HepG2 (cell line): ENCODE results near the gene SRSF8. TPM values are rescaled to one million over a fixed set of nuclear protein-coding genes. Genes with fewer than 3 reads are reported as not detected.
A peak's percentile ranks its signal among the peaks of the same experiment; 100 is the strongest.

ENCODE experiments used
- BCL3 ChIP-seq: sonication (generic); formaldehyde crosslinking; IDR thresholded peaks from 2 replicates; pipeline ENCODE4 v1.5.1; 2020; ENCODE audit warnings: mild to moderate bottlenecking, missing genetic modification reagents, moderate library complexity
- CEBPB ChIP-seq: IDR thresholded peaks from 2 replicates; pipeline ENCODE4 v1.6.1; 2011; ENCODE audit warnings: low read depth, low read length, improper control_type of control experiment, borderline replicate concordance
- CEBPG ChIP-seq: IDR thresholded peaks from 2 replicates; pipeline ENCODE4 v1.6.1; 2016
- HDAC6 ChIP-seq: fragments of 200-600 bp; sonication (generic); IDR thresholded peaks from 2 replicates; pipeline ENCODE4 v1.7.0; 2017; ENCODE audit warnings: mild to moderate bottlenecking, antibody characterized with exemption, low read length, low read depth
- HOMEZ ChIP-seq: IDR thresholded peaks from 2 replicates; pipeline ENCODE4 v1.6.1; 2016; ENCODE audit warnings: low read depth
- KAT8 ChIP-seq: IDR thresholded peaks from 2 replicates; pipeline ENCODE4 v1.6.1; 2016; ENCODE audit warnings: missing genetic modification reagents, missing compliant biosample characterization
- MNT ChIP-seq: fragments of 450-650 bp; IDR thresholded peaks from 2 replicates; pipeline ENCODE4 v1.6.1; 2016
- RFXAP ChIP-seq: sonication (generic); formaldehyde crosslinking; IDR thresholded peaks from 2 replicates; pipeline ENCODE4 v1.4.0; 2020; ENCODE audit warnings: missing genetic modification reagents, borderline replicate concordance
- RNF219 ChIP-seq: sonication (generic); formaldehyde crosslinking; IDR thresholded peaks from 2 replicates; pipeline ENCODE4 v1.5.0; 2020; ENCODE audit warnings: mild to moderate bottlenecking, missing genetic modification reagents
- SRSF1 ChIP-seq: fragments of 200-400 bp; formaldehyde crosslinking; optimal IDR thresholded peaks from 2 replicates; pipeline ENCODE3; 2017; ENCODE audit warnings: mild to moderate bottlenecking, low read depth, low read length, moderate library complexity
- SYNCRIP ChIP-seq: fragments of 200-400 bp; formaldehyde crosslinking; IDR thresholded peaks from 2 replicates; pipeline ENCODE4 v1.6.1; 2018; ENCODE audit warnings: mild to moderate bottlenecking, low read depth, low read length; ENCODE audit not compliant: insufficient read depth
- ZHX2 ChIP-seq, 2 experiments: sonication (generic) in 1 of 2; formaldehyde crosslinking in 1 of 2; IDR thresholded peaks; 2 replicates each; pipeline versions ENCODE4 v1.6.1 to v1.9.0; 2014 to 2022; ENCODE audit warnings: antibody characterized with exemption in 1 of 2, borderline replicate concordance in 1 of 2, inconsistent platforms in 1 of 2, low read depth in 1 of 2, missing genetic modification reagents in 1 of 2
- ZNF589 ChIP-seq: sonication (generic); formaldehyde crosslinking; conservative IDR thresholded peaks from 2 replicates; pipeline ENCODE4 v1.8.0; 2022; ENCODE audit warnings: mild to moderate bottlenecking, moderate library complexity, missing genetic modification reagents
- ZNF75D ChIP-seq: sonication (generic); formaldehyde crosslinking; IDR thresholded peaks from 2 replicates; pipeline ENCODE4 v1.8.1; 2023; ENCODE audit warnings: missing genetic modification reagents, mild to moderate bottlenecking, borderline replicate concordance
- ZNF790 ChIP-seq: sonication (generic); formaldehyde crosslinking; IDR thresholded peaks from 2 replicates; pipeline ENCODE4 v1.8.0; 2022; ENCODE audit warnings: missing genetic modification reagents, mild to moderate bottlenecking, borderline replicate concordance
- ZNF841 ChIP-seq: sonication (generic); formaldehyde crosslinking; IDR thresholded peaks from 2 replicates; pipeline ENCODE4 v1.8.1; 2023; ENCODE audit warnings: missing genetic modification reagents, borderline replicate concordance
- polyA plus RNA-seq, 8 experiments: library from polyadenylated mRNA; depleted of rRNA in 3 of 8; stranded (reverse) in 7 of 8; unstranded in 1 of 8; fragments of >200 nt; fragmentation: Illumina TruSeq in 4 of 8; extraction: Trizol in 4 of 8; gene quantifications; 2 replicates each; pipeline versions ENCODE4 v1.2.1 to v1.2.3, GENCODE V29; 2011 to 2016; ENCODE audit warnings: low read depth in 4 of 8, missing spikeins in 1 of 8, mixed read lengths in 1 of 8; ENCODE audit not compliant: insufficient read depth in 1 of 8
- total RNA-seq, 5 experiments: library from RNA; depleted of rRNA; stranded (reverse); fragments of >200 nt; fragmentation: Illumina TruSeq; extraction: Trizol; gene quantifications; 2 replicates each; pipeline ENCODE4 v1.2.3, GENCODE V29; 2016; ENCODE audit warnings: low read depth in 1 of 5

SRSF8 gene
- total and polyA plus RNA-seq, 2 of the 13 experiments (the other 11 are each of a cell fraction or from before 2014, with no cell fraction given): 21.8 to 25.8 TPM

DNA sequence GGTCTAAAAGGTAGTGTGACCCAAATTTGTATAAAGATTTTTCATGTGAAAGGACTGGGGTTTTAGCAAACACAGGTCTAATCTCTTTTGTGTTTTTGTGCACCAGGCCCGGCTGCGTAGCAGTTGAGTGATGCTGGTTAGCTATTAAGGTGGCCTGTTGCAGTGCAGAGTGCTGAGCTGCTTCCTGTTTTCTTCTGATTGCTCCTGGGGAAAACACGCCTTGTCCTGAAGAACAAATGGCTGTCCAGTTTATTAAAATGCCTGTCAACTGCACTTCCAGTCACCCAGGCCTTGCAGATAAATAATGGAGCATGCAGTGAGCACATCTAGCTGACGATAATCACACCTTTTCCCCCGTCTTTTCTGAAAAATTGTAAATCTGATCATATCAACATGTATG is 1.8 kb downstream of the SRSF8 start (continued):
- peak; percentile 62 for TF ChIP-seq MNT
- 0 out of 2 replicates have a peak, but pooled peaks have one; percentile 38 for TF ChIP-seq ZHX2 (IDR thresholded peaks at IDR 0.05; ENCODE audit: low read depth)
- TF ChIP-seq ZHX2 (CRISPR knock-in tag; IDR thresholded peaks at IDR 0.05; ENCODE audit: borderline replicate concordance): no peak
- TF ChIP-seq KAT8 (CRISPR knock-in tag): peak; percentile 82
- peak; percentile 61; the same call in 1 of the 2 replicates for TF ChIP-seq HOMEZ (CRISPR knock-in tag)
- TF ChIP-seq CEBPG (CRISPR knock-in tag): peak; percentile 35; the same call in 1 of the 2 replicates
- peak; percentile 81 for TF ChIP-seq RFXAP (CRISPR knock-in tag)
- TF ChIP-seq RNF219 (CRISPR knock-in tag): no peak
- TF ChIP-seq ZNF589 (CRISPR knock-in tag): no peak
- TF ChIP-seq HDAC6: no peak
- no peak for TF ChIP-seq CEBPB
- TF ChIP-seq ZNF841 (CRISPR knock-in tag): no peak
- no peak for TF ChIP-seq SRSF1
- no peak for TF ChIP-seq SYNCRIP
- no peak for TF ChIP-seq BCL3
- no peak for TF ChIP-seq ZNF75D (CRISPR knock-in tag)
- no peak for TF ChIP-seq ZNF790 (CRISPR knock-in tag)
